ENCODE measurements around the gene IL9.

- TF ChIP-seq EZH2 (IDR thresholded peaks at IDR 0.05) (no peak), POLR2AphosphoS5 (IDR thresholded peaks at IDR 0.05; ENCODE audit: borderline replicate concordance, low read depth, low read length) (no peak)
These were observed 7.6 kb downstream of the IL9 start for GRCh38 chr5:135887881-135888614.
